ENCODE results near the gene MPZ.
A peak's percentile ranks its signal among the peaks of the same experiment; 100 is the strongest.
"Not testable (repeated sequence)": the region's sequence is repeated elsewhere in the genome, so short reads cannot be mapped to it uniquely, and the experiment has no call there.

The MPZ gene

GRCh38 chr1:161299347-161299746, 10.4 kb downstream of the MPZ start:
- no peak for DNase-seq

GRCh38 chr1:161298116-161298515, 11.7 kb downstream of the MPZ start:
- no peak for DNase-seq

- DNase-seq = no peak
Observed at GRCh38 chr1:161297415-161297814, 12.4 kb downstream of the MPZ start.

GRCh38 chr1:161290779-161291178, 19.0 kb downstream of the MPZ start:
- DNase-seq = no peak

GRCh38 chr1:161287482-161288054, 22.2 kb downstream of the MPZ start:
- DNase-seq = no peak

GRCh38 chr1:161285521-161285920, 24.2 kb downstream of the MPZ start:
- no peak for DNase-seq

GRCh38 chr1:161285113-161285512, 24.7 kb downstream of the MPZ start:
- no peak for DNase-seq

- no peak for DNase-seq
Observed at GRCh38 chr1:161282991-161283390, 26.8 kb downstream of the MPZ start.

- DNase-seq = no peak
Observed at GRCh38 chr1:161274874-161275273, 34.9 kb downstream of the MPZ start.

- DNase-seq = no peak
Observed at GRCh38 chr1:161273402-161273801, 36.4 kb downstream of the MPZ start.

- no peak for DNase-seq
Observed at GRCh38 chr1:161267321-161267720, 42.4 kb downstream of the MPZ start.

GRCh38 chr1:161266836-161267235, 42.9 kb downstream of the MPZ start:
- no peak for DNase-seq

GRCh38 chr1:161266202-161266601, 43.6 kb downstream of the MPZ start:
- no peak for DNase-seq

GRCh38 chr1:161265305-161265704, 44.5 kb downstream of the MPZ start:
- DNase-seq = no peak

- DNase-seq = no peak
Observed at GRCh38 chr1:161261261-161262235, 48.2 kb downstream of the MPZ start.

- no peak for DNase-seq
Observed at GRCh38 chr1:161260376-161261260, 49.1 kb downstream of the MPZ start.

- DNase-seq = no peak
Observed at GRCh38 chr1:161259765-161260164, 50.0 kb downstream of the MPZ start.

- DNase-seq = no peak
Observed at GRCh38 chr1:161259345-161259702, 50.4 kb downstream of the MPZ start.

GRCh38 chr1:161258439-161259344, 51.1 kb downstream of the MPZ start, which contains the start of gene PCP4L1:
PCP4L1 (plus strand) TSS chr1:161258745; CDS start chr1:161258975, 230 bp downstream.
- DNase-seq = peak; percentile 6

- DNase-seq = not testable (repeated sequence)
Observed at GRCh38 chr1:161257109-161257508, 52.7 kb downstream of the MPZ start.

- not testable (repeated sequence) for DNase-seq
Observed at GRCh38 chr1:161255955-161256520, 53.7 kb downstream of the MPZ start.

- not testable (repeated sequence) for DNase-seq
Observed at GRCh38 chr1:161255302-161255701, 54.5 kb downstream of the MPZ start.

Measured in activated CD4-positive, alpha-beta T cell treated with anti-CD3 and anti-CD28 coated beads, Interleukin-2, amount 50 U/mL, for 1 hour (primary cell).